Measurements from ENCODE around the gene LYRM1.

The LYRM1 gene

GRCh38 chr16:20873331-20873730, 27.2 kb upstream of the LYRM1 start:
- no peak for FAIRE-seq

DNA sequence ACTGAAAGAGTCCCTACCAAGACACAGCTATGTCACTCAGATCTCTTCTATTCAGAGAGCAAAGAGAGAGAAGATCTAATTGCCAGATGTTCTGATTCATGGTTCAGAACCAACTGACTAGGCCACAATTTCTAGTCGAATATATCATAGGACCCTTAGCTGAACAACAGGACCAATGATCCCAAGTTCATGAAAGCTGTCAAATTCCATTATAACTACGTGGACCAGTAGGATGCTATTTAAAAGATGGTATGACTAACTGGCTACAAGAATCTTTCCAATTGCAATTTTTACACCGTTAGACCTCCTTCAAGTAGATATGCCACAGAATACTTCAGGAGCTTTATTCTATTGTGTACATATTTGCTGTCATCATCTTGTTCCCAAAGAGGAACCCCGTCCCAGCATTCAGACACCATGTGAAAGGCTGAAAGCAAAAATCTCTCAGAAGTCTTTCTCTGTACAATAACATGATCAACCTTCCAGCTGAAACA, 26.4 kb upstream of the LYRM1 start:
- no peak for FAIRE-seq

GRCh38 chr16:20875355-20875650, 25.3 kb upstream of the LYRM1 start:
- FAIRE-seq = no peak

DNA sequence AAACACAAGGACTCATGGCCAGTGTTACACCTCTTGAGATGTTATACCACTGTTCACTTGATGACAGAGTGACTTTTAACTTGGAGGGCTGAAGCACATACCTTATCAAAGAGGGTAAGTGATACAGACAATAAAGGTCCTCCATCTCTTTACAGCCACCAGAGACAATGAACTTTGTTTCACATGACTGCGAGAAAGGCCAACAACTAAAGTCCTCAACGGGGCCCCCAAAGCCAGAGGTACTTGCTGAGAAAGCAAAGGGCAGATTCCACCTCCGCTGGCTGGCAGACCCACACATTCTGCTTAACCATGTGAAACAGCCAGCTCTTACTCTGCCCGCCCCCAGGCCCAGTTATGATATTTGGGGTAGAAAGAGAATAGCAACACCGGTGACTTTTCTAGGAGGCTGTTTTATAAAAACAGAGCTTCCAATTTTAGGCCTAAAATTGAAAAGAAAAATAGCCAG, 21.9 kb upstream of the LYRM1 start:
- no peak for FAIRE-seq

DNA sequence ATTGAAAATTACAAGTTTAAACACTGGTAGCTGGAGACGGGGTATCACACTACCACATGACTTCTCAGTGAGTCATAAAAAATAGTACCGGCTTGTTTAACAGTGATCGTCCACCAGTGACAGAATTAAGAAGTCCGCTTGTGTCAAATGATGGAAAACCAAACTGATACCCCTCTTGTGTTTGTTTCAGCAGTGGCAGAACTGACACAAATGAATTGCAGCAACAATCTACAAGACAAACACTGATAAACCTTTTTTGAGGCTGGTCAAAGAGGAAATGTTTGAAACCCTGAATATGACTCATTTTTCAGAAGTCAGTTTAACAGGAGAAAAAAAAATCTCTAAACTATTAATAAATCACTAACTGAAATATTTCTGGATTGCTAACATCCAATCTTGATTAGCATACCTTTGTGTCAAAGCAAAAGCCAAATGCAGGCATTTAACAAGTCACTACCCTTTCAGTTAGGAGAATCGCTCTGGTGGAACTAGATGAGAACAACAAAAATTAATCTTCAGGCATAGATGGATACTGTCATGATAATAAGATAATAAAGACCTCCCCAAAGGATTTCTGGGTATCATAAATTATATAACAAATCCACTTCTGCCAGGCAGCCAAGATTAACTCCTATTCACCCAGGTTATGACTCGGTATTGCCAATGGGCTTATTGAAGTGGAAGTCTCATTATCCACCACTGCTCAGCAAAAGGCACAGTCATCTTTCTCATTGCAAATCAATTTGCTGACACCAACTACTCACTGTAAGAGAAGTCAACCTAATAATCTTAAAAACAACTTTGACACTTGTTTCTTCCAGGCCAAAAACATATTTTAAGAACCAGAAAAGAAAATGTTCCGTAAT, 21.2 kb upstream of the LYRM1 start:
- FAIRE-seq = no peak

DNA sequence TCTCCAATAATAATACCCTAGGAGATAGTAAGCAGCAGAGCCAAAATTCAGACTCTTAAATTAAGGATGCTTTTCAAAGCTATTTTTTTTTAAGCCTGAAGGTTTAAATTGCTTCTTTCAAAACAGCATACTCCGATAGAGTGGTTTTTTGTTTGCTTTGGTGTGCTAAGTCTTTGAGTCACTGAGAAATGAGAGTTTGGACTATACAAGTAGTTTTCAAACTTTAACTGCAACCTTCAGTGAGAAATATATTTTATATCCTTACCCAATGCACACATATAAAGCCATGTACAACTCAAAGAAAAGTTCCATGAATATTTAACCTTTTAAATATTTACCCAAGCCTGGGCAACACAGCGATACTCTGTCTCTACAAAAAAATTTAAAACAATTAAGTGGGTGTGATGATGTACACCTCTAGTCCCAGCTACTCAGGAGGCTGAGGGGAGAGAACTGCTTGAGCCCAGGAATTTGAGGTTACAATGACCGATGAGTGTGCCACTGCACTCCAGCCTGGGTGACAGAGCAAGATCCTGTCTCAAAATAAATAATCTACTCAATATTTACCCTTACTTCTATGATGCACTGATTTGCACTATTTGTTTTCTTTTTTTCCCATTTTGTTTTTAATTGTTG, 19.6 kb upstream of the LYRM1 start:
- no peak for FAIRE-seq

DNA sequence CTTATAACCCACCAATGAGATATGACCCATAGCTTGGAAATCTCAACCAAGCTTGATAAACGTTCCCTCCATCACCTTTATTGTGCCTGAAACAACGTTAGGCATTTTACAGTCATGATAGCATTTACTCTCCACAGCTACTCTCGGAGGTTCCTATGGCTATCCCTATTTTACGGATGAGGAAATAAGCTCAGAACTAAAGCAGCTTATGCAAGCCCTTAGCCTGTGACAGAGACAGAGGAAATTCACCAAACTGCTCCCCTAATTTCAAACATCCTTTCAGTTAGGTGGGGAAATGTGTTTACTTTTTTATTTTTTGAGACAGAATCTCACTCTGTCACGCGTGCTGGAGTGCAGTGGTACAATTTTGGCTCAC, 19.1 kb upstream of the LYRM1 start:
- FAIRE-seq = no peak

GRCh38 chr16:20883554-20884239, 16.9 kb upstream of the LYRM1 start:
- FAIRE-seq = no peak

GRCh38 chr16:20884240-20884556, 16.4 kb upstream of the LYRM1 start:
- FAIRE-seq = no peak

DNA sequence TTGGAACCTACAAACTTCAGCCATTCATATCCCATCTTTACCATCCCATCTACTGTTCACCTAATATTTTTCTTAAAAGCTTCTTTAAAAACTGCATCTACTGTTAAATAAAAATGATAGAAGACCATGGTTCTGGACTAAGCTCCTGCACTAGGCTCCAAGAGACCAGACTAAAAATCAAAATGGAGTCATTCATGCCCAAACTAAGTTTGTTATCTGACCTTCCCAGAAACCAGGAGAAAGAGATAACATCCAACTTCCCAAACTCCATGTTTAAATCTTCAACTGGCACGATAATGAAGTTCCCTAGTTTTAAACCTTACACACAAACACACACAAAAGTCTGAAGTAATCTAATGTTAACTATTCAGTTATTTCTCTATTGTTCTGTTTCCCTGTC, 14.3 kb upstream of the LYRM1 start:
- FAIRE-seq = no peak

DNA sequence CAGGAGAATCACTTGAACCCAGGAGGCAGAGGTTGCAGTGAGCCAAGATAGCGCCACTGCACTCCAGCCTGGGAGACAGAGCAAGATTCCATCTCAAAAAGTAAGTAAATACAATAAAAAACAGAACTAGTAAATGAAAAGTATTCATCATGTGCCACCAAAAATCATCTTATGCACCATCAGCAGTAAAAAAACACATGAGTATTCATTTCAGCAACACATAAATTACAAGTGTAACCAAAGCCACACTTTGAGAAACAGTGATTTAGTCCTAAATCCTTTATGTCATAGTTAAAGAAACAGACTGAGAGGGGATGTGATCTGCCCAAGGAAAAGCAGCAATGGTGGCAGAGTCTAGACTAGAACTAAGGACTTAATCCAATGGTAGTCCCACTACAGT, 13.4 kb upstream of the LYRM1 start:
- FAIRE-seq = no peak

DNA sequence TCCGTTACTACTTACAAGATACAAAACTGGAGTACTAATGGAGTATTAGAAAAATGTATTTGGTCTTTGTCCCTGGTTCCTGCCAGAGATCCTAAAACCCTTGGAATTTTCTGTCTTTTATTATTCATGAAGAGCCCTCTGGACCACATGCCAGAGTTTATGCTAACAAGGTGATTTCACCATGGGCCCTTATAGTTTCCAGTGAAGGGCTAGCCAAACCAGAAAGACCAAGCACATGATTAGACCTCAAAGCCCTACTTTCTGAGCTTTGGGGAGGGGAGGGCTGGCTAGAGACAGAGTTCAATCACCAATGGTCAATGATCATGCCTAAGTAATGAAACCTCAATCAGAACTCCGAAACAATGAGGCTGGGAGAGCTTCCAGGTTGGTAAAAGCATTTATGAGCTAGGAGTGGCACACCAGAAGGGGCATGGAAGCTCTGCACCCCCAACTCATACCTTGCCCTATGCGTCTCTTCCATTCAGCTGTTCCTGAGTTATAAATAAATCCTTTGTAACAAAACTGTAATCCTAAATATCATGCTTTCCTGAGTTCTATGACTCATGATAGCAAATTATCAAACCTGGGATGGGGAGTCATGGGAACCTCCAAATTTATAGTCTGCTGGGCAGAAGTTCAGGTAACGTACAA, 10.8 kb upstream of the LYRM1 start:
- FAIRE-seq = no peak

- no peak for FAIRE-seq
Observed at GRCh38 chr16:20894388-20894787, 6.2 kb upstream of the LYRM1 start.

DNA sequence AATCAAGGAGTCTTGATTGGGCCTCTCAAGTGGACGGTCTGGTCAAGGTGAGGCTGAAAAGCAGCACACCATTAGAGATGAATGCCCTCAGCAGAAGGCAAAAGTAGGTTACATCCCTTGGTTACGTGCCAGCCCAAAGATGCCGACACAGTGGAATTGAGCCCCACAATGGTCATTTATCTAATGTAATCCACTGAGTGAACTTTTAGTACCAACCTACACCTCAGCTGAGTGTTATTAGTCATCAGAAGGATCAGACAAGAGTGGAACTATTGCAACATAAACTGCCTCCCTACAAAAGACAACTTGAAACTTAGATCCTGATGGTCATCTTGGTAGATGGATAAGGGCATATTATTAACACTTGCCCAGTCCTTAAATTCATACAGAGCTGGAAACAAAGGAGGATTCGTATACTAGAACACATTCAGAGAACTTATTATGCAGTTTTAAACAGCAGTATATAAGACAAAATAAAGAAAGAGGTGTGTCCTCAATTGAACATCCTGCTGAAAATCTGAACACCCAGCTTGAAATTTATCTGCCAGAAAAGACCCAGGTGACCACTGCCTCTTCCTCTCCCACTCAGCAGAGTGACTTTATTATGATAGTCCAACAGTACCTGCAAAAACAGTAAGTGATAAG, 3.2 kb upstream of the LYRM1 start:
- no peak for FAIRE-seq

GRCh38 chr16:20897922-20898321, 2.6 kb upstream of the LYRM1 start:
- no peak for FAIRE-seq

- FAIRE-seq = no peak
Observed at GRCh38 chr16:20899071-20899470, 1.5 kb upstream of the LYRM1 start.

DNA sequence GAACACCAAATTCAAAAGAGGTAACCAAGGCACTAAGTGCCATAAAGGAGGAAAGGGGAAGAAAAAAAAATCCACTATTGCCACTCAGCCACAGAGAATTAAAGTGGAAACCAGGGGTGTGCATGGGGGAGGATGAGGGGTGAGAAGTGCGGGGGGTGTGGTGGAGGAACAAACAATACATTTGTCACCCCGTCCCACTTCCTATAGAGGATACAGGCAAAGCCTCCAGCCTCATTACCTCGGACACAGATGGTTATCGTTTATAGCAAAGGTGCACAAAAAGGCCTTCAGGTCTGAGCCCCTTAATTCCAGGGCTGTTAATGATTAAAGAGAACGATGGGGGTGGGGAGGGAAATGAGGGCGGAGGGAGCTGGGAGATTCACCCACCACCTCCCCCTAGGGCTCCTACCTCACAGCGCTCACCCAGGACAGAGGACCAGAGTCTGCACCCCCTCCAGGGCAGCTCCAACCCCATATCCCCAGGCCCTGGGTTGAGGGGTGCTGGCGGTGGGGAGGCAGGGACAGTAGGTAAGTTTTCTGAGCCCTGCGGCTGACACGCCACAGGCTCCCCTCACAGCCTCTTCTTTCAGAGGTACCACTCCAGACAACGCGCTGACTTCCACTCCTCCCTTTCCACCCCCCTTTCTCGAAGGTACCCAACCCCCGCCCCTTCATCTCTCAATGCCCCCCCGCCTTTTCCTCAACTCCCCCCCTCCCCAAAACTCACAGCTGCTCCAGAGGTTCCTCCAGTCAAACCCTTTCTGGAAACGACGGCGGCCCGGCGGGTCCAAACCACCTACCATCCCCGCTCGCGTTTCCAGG, 883 bp upstream of the LYRM1 start:
- FAIRE-seq = no peak

- no peak for FAIRE-seq
Observed at GRCh38 chr16:20901068-20901435, 481 bp downstream of the LYRM1 start.

GRCh38 chr16:20901436-20902112, 1.0 kb downstream of the LYRM1 start:
- FAIRE-seq = no peak

DNA sequence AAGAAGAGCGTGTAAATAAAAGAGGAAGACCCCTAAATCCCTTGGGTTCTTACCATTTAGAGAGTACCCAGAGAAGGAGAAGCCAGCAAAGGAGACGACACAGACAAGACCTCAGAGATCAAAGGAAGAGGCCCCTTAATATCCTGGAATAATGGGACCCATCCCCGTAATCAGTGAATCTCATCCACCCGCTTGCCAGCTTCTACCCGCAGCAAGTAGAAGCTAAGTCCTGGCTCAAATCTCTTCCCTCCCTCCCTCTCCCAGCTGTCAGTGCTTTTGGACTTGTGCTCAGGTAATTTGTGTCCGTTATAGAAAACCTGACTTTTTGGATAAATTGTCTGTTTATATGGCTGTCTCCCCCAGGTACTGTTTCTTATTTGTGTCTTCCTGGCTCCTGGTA, 1.9 kb downstream of the LYRM1 start:
- no peak for FAIRE-seq

GRCh38 chr16:20903116-20903898, 2.7 kb downstream of the LYRM1 start:
- FAIRE-seq = no peak
